ENCODE measurements around the gene CNPY1.

DNA sequence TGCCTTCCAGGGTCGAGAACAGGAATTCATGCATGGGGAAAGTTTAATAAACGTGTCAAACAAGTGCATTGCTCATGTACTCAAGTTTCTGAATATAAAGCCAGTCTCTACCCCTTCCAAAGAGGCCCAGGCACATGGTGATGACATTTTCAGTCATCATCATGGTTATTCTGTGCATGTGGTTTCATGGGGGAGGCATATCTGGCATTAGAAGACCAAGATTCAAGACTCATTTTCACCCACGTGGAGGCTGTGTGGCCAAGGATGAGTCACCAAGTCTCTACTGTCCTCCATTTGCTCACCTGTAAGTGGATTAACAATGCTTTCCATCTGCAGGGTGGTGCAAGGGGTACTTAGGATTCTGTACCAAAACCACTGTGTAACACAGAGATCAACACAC is 34.0 kb upstream of the CNPY1 start:
- TF ChIP-seq, protein P1, sequence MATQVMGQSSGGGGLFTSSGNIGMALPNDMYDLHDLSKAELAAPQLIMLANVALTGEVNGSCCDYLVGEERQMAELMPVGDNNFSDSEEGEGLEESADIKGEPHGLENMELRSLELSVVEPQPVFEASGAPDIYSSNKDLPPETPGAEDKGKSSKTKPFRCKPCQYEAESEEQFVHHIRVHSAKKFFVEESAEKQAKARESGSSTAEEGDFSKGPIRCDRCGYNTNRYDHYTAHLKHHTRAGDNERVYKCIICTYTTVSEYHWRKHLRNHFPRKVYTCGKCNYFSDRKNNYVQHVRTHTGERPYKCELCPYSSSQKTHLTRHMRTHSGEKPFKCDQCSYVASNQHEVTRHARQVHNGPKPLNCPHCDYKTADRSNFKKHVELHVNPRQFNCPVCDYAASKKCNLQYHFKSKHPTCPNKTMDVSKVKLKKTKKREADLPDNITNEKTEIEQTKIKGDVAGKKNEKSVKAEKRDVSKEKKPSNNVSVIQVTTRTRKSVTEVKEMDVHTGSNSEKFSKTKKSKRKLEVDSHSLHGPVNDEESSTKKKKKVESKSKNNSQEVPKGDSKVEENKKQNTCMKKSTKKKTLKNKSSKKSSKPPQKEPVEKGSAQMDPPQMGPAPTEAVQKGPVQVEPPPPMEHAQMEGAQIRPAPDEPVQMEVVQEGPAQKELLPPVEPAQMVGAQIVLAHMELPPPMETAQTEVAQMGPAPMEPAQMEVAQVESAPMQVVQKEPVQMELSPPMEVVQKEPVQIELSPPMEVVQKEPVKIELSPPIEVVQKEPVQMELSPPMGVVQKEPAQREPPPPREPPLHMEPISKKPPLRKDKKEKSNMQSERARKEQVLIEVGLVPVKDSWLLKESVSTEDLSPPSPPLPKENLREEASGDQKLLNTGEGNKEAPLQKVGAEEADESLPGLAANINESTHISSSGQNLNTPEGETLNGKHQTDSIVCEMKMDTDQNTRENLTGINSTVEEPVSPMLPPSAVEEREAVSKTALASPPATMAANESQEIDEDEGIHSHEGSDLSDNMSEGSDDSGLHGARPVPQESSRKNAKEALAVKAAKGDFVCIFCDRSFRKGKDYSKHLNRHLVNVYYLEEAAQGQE (IDR thresholded peaks at IDR 0.05), result no peak
- TF ChIP-seq, protein P2, sequence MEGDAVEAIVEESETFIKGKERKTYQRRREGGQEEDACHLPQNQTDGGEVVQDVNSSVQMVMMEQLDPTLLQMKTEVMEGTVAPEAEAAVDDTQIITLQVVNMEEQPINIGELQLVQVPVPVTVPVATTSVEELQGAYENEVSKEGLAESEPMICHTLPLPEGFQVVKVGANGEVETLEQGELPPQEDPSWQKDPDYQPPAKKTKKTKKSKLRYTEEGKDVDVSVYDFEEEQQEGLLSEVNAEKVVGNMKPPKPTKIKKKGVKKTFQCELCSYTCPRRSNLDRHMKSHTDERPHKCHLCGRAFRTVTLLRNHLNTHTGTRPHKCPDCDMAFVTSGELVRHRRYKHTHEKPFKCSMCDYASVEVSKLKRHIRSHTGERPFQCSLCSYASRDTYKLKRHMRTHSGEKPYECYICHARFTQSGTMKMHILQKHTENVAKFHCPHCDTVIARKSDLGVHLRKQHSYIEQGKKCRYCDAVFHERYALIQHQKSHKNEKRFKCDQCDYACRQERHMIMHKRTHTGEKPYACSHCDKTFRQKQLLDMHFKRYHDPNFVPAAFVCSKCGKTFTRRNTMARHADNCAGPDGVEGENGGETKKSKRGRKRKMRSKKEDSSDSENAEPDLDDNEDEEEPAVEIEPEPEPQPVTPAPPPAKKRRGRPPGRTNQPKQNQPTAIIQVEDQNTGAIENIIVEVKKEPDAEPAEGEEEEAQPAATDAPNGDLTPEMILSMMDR (IDR thresholded peaks at IDR 0.05; ENCODE audit: low read depth, low read length, missing input control), result no peak
- no peak for TF ChIP-seq TAF1 (conservative IDR thresholded peaks at IDR 0.05)
- no peak for TF ChIP-seq YY1 (IDR thresholded peaks at IDR 0.05)
- TF ChIP-seq RAD21 (IDR thresholded peaks at IDR 0.05), result no peak
- TF ChIP-seq, protein P3, sequence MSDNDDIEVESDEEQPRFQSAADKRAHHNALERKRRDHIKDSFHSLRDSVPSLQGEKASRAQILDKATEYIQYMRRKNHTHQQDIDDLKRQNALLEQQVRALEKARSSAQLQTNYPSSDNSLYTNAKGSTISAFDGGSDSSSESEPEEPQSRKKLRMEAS (IDR thresholded peaks at IDR 0.05), result no peak
- TF ChIP-seq GABPA (IDR thresholded peaks at IDR 0.05 in 1 of 2, conservative IDR thresholded peaks at IDR 0.05 in 1 of 2), result no peak
- TF ChIP-seq, protein P4, sequence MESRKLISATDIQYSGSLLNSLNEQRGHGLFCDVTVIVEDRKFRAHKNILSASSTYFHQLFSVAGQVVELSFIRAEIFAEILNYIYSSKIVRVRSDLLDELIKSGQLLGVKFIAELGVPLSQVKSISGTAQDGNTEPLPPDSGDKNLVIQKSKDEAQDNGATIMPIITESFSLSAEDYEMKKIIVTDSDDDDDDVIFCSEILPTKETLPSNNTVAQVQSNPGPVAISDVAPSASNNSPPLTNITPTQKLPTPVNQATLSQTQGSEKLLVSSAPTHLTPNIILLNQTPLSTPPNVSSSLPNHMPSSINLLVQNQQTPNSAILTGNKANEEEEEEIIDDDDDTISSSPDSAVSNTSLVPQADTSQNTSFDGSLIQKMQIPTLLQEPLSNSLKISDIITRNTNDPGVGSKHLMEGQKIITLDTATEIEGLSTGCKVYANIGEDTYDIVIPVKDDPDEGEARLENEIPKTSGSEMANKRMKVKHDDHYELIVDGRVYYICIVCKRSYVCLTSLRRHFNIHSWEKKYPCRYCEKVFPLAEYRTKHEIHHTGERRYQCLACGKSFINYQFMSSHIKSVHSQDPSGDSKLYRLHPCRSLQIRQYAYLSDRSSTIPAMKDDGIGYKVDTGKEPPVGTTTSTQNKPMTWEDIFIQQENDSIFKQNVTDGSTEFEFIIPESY (IDR thresholded peaks at IDR 0.05), result no peak
- TF ChIP-seq, protein P5, sequence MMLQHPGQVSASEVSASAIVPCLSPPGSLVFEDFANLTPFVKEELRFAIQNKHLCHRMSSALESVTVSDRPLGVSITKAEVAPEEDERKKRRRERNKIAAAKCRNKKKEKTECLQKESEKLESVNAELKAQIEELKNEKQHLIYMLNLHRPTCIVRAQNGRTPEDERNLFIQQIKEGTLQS (IDR thresholded peaks at IDR 0.05), result no peak
- no peak for TF ChIP-seq EGR1 (IDR thresholded peaks at IDR 0.05; ENCODE audit: low read depth in 2 of 2)
- TF ChIP-seq JUND (IDR thresholded peaks at IDR 0.05), result no peak
- TF ChIP-seq FOXA1 (IDR thresholded peaks at IDR 0.05), result no peak
- no peak for TF ChIP-seq SP1 (IDR thresholded peaks at IDR 0.05)
